Mesothelial cell of epicardium (in vitro differentiated cells): Measurements from ENCODE around the gene IL17REL. TPM values are rescaled to one million over a fixed set of nuclear protein-coding genes. Genes with fewer than 3 reads are reported as not detected.

Experiments used
- DNase-seq, 2 experiments: peaks; one replicate each; pipeline ENCODE4 v3.0.0; 2021; ENCODE audit warnings: low spot score in 2 of 2; ENCODE audit not compliant: unreplicated experiment in 2 of 2
- H3K27ac Mint-ChIP-seq: 2 replicates; pipeline ENCODE4 v1.8.0; 2021; ENCODE audit warnings: mixed read lengths
- H3K27me3 Mint-ChIP-seq: 2 replicates; pipeline ENCODE4 v1.8.0; 2021; ENCODE audit warnings: low read depth, mixed read lengths
- H3K36me3 Mint-ChIP-seq: 2 replicates; pipeline ENCODE4 v1.8.0; 2021; ENCODE audit warnings: mixed read lengths
- H3K4me1 Mint-ChIP-seq: 2 replicates; pipeline ENCODE4 v1.8.0; 2021; ENCODE audit warnings: mixed read lengths
- H3K4me3 Mint-ChIP-seq: 2 replicates; pipeline ENCODE4 v1.8.0; 2021; ENCODE audit warnings: mild to moderate bottlenecking, moderate library complexity, mixed read lengths
- H3K9me3 Mint-ChIP-seq: 2 replicates; pipeline ENCODE4 v1.8.0; 2021; ENCODE audit warnings: mixed read lengths
- CTCF ChIP-seq: fragments of 200-600 bp; sonication (generic); IDR thresholded peaks from one replicate; pipeline ENCODE4 v1.5.0; 2021; ENCODE audit warnings: antibody characterized with exemption; ENCODE audit not compliant: unreplicated experiment
- total RNA-seq: library from RNA; stranded (reverse); gene quantifications from 3 replicates; pipeline ENCODE4 v1.2.1, GENCODE V29; 2021

The IL17REL gene
- total RNA-seq, 1 donor from 2014 or later: 0.31 TPM

- Mint-ChIP-seq H3K27ac (peak overlapping the region; percentile 99), H3K9me3 (no peaks in the 10 kb centered on the region), H3K4me3 (peak overlapping the region; percentile 2), H3K27me3 (no peaks in the 10 kb centered on the region), H3K36me3 (no peaks in the 10 kb centered on the region), H3K4me1 (peaks cover 47% of the 10 kb centered on the region)
- TF ChIP-seq CTCF: no peak
- DNase-seq: peak in 1 of 2 experiments; percentile 73
Observed at GRCh38 chr22:49951986-49952896, 60.3 kb downstream of the IL17REL start.

GRCh38 chr22:49951678-49951985, 60.9 kb downstream of the IL17REL start:
- H3K27me3 Mint-ChIP-seq: no peaks in the 10 kb centered on the region
- no peaks in the 10 kb centered on the region for H3K36me3 Mint-ChIP-seq
- no peaks in the 10 kb centered on the region for H3K9me3 Mint-ChIP-seq
- TF ChIP-seq CTCF: no peak
- no peak overlapping the region for H3K4me3 Mint-ChIP-seq
- peaks cover 49% of the 10 kb centered on the region for H3K4me1 Mint-ChIP-seq
- DNase-seq: no peak
- peak overlapping the region; percentile 99 for H3K27ac Mint-ChIP-seq

GRCh38 chr22:49951000-49951677, 61.4 kb downstream of the IL17REL start:
- no peak for TF ChIP-seq CTCF
- Mint-ChIP-seq H3K27ac (peak overlapping the region; percentile 99), H3K27me3 (no peaks in the 10 kb centered on the region), H3K36me3 (no peaks in the 10 kb centered on the region), H3K9me3 (no peaks in the 10 kb centered on the region), H3K4me1 (peaks cover 49% of the 10 kb centered on the region), H3K4me3 (no peak overlapping the region)
- peak; percentile 60 to 73 for DNase-seq

GRCh38 chr22:49950396-49950994, 62.1 kb downstream of the IL17REL start:
- no peak for DNase-seq
- no peak for TF ChIP-seq CTCF
- peak overlapping the region; percentile 99 for H3K27ac Mint-ChIP-seq
- no peaks in the 10 kb centered on the region for H3K9me3 Mint-ChIP-seq
- peaks cover 52% of the 10 kb centered on the region for H3K4me1 Mint-ChIP-seq
- no peaks in the 10 kb centered on the region for H3K36me3 Mint-ChIP-seq
- H3K27me3 Mint-ChIP-seq: no peaks in the 10 kb centered on the region
- H3K4me3 Mint-ChIP-seq: no peak overlapping the region

GRCh38 chr22:49949914-49950292, 62.7 kb downstream of the IL17REL start:
- no peak for TF ChIP-seq CTCF
- no peaks in the 10 kb centered on the region for H3K9me3 Mint-ChIP-seq
- DNase-seq: no peak
- no peak overlapping the region for H3K4me3 Mint-ChIP-seq
- peak overlapping the region; percentile 92 for H3K27ac Mint-ChIP-seq
- H3K36me3 Mint-ChIP-seq: no peaks in the 10 kb centered on the region
- peaks cover 46% of the 10 kb centered on the region for H3K4me1 Mint-ChIP-seq
- no peaks in the 10 kb centered on the region for H3K27me3 Mint-ChIP-seq
